Adrenal gland (tissue), 19 donors: ENCODE measurements around the gene THAP8. TPM values are rescaled to one million over a fixed set of nuclear protein-coding genes. Genes with fewer than 3 reads are reported as not detected.

Source experiments
- DNase-seq, 7 donors: peaks; one replicate each; pipeline ENCODE4 v3.0.0-alpha.2; 2019 to 2020
- H3K27ac ChIP-seq, 5 donors: fragments of 200-600 bp; sonication (generic) in 4 of 5; 1 replicate in 3 of 5; 2 replicates in 2 of 5; pipeline versions ENCODE4 v1.5.1 to v1.8.0; 2016 to 2020; ENCODE audit warnings: mild to moderate bottlenecking in 1 of 5
- H3K27me3 ChIP-seq: fragments of 200-600 bp; 2 replicates; pipeline ENCODE4 v1.8.0; 2021
- H3K36me3 ChIP-seq, 2 donors: fragments of 200-600 bp; replicated peaks in 1 of 2; 1 replicate in 1 of 2; 2 replicates in 1 of 2; pipeline versions ENCODE4 v1.5.1 to v1.8.0; 2018 to 2022
- H3K4me1 ChIP-seq, 2 donors: fragments of 200-600 bp; replicated peaks in 1 of 2; 1 replicate in 1 of 2; 2 replicates in 1 of 2; pipeline versions ENCODE4 v1.5.1 to v1.8.0; 2018 to 2021
- H3K4me3 ChIP-seq, 4 donors: fragments of 200-600 bp; sonication (generic) in 3 of 4; one replicate each; pipeline ENCODE4 v1.5.1; 2016 to 2018
- H3K9me3 ChIP-seq, 3 donors: fragments of 200-600 bp; sonication (generic) in 1 of 3; replicated peaks in 1 of 3; 1 replicate in 2 of 3; 2 replicates in 1 of 3; pipeline versions ENCODE4 v1.5.1 to v1.8.0; 2016 to 2021
- CTCF ChIP-seq, 6 experiments: fragments of 450-650 bp in 4 of 6; fragments of 200-600 bp in 2 of 6; sonication (generic) in 1 of 6; IDR thresholded peaks; 1 replicate in 5 of 6; 2 replicates in 1 of 6; pipeline versions ENCODE4 v1.5.1 to v1.8.0; 2016 to 2021; ENCODE audit warnings: antibody characterized with exemption in 6 of 6, mild to moderate bottlenecking in 2 of 6, moderate library complexity in 1 of 6
- POLR2A ChIP-seq, 2 donors: fragments of 450-650 bp; IDR thresholded peaks; one replicate each; pipeline ENCODE4 v1.6.1; 2017; ENCODE audit warnings: antibody characterized with exemption in 2 of 2, mild to moderate bottlenecking in 2 of 2, moderate library complexity in 1 of 2
- WGBS, 4 donors: extraction: QIAGEN DNeasy Blood & Tissue Kit in 2 of 4; methylation state at CpG; one replicate each; pipeline versions ENCODE4 v1.1.5 to v1.1.7; 2013 to 2017; 5-methylcytosine and 5-hydroxymethylcytosine counted together
- intact Hi-C, 2 donors: fragments of 100-400 bp; cut with DNase I; formaldehyde crosslinking; loops; one replicate each; pipeline versions ENCODE4 v1.14.1 to v1.15.0; 2022 to 2023
- long read RNA-seq, 10 donors: library from polyadenylated mRNA in 3 of 10; unstranded in 2 of 10; stranded (forward) in 1 of 10; transcript quantifications; one replicate each; pipeline ENCODE4 v2.0.0 and lab custom pipeline, GENCODE V29; 2021 to 2026
- polyA plus RNA-seq, 3 donors: library from polyadenylated mRNA; stranded (reverse); fragments of 200-250 nt in 2 of 3; fragments of 350-450 nt in 1 of 3; fragmentation: Illumina TruSeq in 1 of 3; extraction: RNeasy Lipid Tissue Mini Kit (QIAGEN cat#74804) in 1 of 3; gene quantifications; one replicate each; pipeline ENCODE4 v1.2.3, GENCODE V29; 2013 to 2014
- total RNA-seq, 9 donors: library from RNA; depleted of rRNA in 4 of 9; stranded (reverse); fragments of >200 nt in 4 of 9; fragments of 120-200 nt in 1 of 9; fragmentation: NEBNext Ultra II Directional in 1 of 9; extraction: Animal tissue kit (Norgen Biotek cat#: 25700) in 1 of 9; gene quantifications; one replicate each; pipeline versions ENCODE4 v1.1.0 to v1.2.4, GENCODE V29; 2013 to 2023
- donor health status: healthy with polysubstance abuse.
- donor health status: Bipolar disorder and iron deficiency.
- donor health status: DM: yes; HTN: yes; CAD: no.
- donor health status: DM: no; HTN: no; CAD: no.
- donor health status: DM: no; HTN: no; CAD: no.
- donor health status: DM: yes; HTN: yes; CAD: no.

Gene THAP8
- total RNA-seq, result 10 to 100 TPM in 3 of 9 donors, 1 to 10 TPM in 6; 3.2 to 15.9 (median 7.5) TPM
- 1 to 10 TPM; 3.2 to 6.0 (median 3.4) TPM for polyA plus RNA-seq
- long read RNA-seq, donor 1, partial matches to known transcripts, result 0 of 1 reads
- long read RNA-seq, donor 1, other reads (novel, unspliced or antisense), result 0 of 1 reads
- long read RNA-seq, donor 2, partial matches to known transcripts, result 0 of 2 reads
- long read RNA-seq, donor 2, other reads (novel, unspliced or antisense), result 0 of 2 reads
- long read RNA-seq, donor 3, partial matches to known transcripts, result 0 of 4 reads
- long read RNA-seq, donor 3, other reads (novel, unspliced or antisense), result 0 of 4 reads
- long read RNA-seq, donor 4, transcript THAP8-201 (4 exons, 1,825 nt), result major isoform, 5 of 8 reads
- long read RNA-seq, donor 4, partial matches to known transcripts, result 0 of 8 reads
- long read RNA-seq, donor 4, other reads (novel, unspliced or antisense), result 3 of 8 reads
- long read RNA-seq, donor 5, transcript THAP8-201 (4 exons, 1,825 nt), result major isoform, 15 of 20 reads
- long read RNA-seq, donor 5, partial matches to known transcripts, result 0 of 20 reads
- long read RNA-seq, donor 5, other reads (novel, unspliced or antisense), result 5 of 20 reads
- long read RNA-seq, donor 6, partial matches to known transcripts, result 0 of 6 reads
- long read RNA-seq, donor 6, other reads (novel, unspliced or antisense), result 2 of 6 reads
- long read RNA-seq, donor 7, partial matches to known transcripts, result 0 of 1 reads
- long read RNA-seq, donor 7, other reads (novel, unspliced or antisense), result 0 of 1 reads
- long read RNA-seq, donor 8, transcript THAP8-201 (4 exons, 1,825 nt), result major isoform, 7 of 7 reads
- long read RNA-seq, donor 8, partial matches to known transcripts, result 0 of 7 reads
- long read RNA-seq, donor 8, other reads (novel, unspliced or antisense), result 0 of 7 reads
- long read RNA-seq, donor 9, result 0 reads
- long read RNA-seq, donor 10, partial matches to known transcripts, result 0 of 5 reads
- long read RNA-seq, donor 10, other reads (novel, unspliced or antisense), result 0 of 5 reads

GRCh38 chr19:36054119-36054732 is at the start of gene THAP8:
THAP8 (minus strand) TSS chr19:36054285; CDS start chr19:36054217, 68 bp downstream.
- peak within 1 kb of the TSS; percentile 90 to 99 (median 94) for H3K27ac ChIP-seq

GRCh38 chr19:36103040-36103626 is 49.0 kb upstream of the THAP8 start:
- H3K36me3 ChIP-seq, result no peaks in the 10 kb centered on the region
- no peak overlapping the region for H3K4me3 ChIP-seq
- DNase-seq, result no peak
- no peaks in the 10 kb centered on the region for H3K27me3 ChIP-seq
- 94 to 96% (median 95%) methylated on average over 5 to 24 of the region's 24 CpGs for WGBS, 4 donors
- no peaks in the 10 kb centered on the region for H3K9me3 ChIP-seq
- H3K27ac ChIP-seq, result no peak overlapping the region
- no peaks in the 10 kb centered on the region for H3K4me1 ChIP-seq
- TF ChIP-seq POLR2A (IDR thresholded peaks at IDR 0.05) (no peak), CTCF (IDR thresholded peaks at IDR 0.05) (no peak)
- intact Hi-C loops, result no loop called here

More at GRCh38 chr19:36054119-36054732, at the start of gene THAP8:
- intact Hi-C loops, result loop anchor here in 1 of 2 donors (5.0 kb wide), 1 partner anchor 42 kb away; the partner anchor contains the start of gene ALKBH6
- peak within 1 kb of the TSS; percentile 15 to 75 (median 41) for H3K4me3 ChIP-seq
- H3K9me3 ChIP-seq, result no peaks in the 10 kb centered on the region
- TF ChIP-seq CTCF (IDR thresholded peaks at IDR 0.05) (peak; percentile 37 to 78 (median 52)), POLR2A (IDR thresholded peaks at IDR 0.05) (peak; percentile 39 to 84)
- no peaks in the 10 kb centered on the region for H3K36me3 ChIP-seq
- H3K27me3 ChIP-seq, result no peaks in the 10 kb centered on the region
- WGBS, 4 donors, result 0 to 1% (median 0%) methylated on average over 12 to 56 of the region's 56 CpGs
- H3K4me1 ChIP-seq, result peaks cover 0 to 9% of the 10 kb centered on the region in 2 donors
- DNase-seq, result peak; percentile 100

GRCh38 chr19:36101550-36102327 is 47.7 kb upstream of the THAP8 start:
- 88 to 93% (median 93%) methylated on average over 11 to 27 of the region's 27 CpGs for WGBS, 4 donors
- intact Hi-C loops, result no loop called here
- H3K9me3 ChIP-seq, result no peaks in the 10 kb centered on the region
- no peak overlapping the region for H3K4me3 ChIP-seq
- H3K36me3 ChIP-seq, result no peaks in the 10 kb centered on the region
- H3K27ac ChIP-seq, result no peak overlapping the region
- no peak for DNase-seq
- H3K27me3 ChIP-seq, result no peaks in the 10 kb centered on the region
- no peak for TF ChIP-seq POLR2A (IDR thresholded peaks at IDR 0.05)
- TF ChIP-seq CTCF (IDR thresholded peaks at IDR 0.05), result no peak
- no peaks in the 10 kb centered on the region for H3K4me1 ChIP-seq
